GM12878 (cell line): ENCODE results near the gene L1CAM. TPM values are rescaled to one million over a fixed set of nuclear protein-coding genes. Genes with fewer than 3 reads are reported as not detected.

Experiments used
- ATAC-seq: fragments of 200-7000 bp; cut with Tn5 transposase; 3 replicates; pipeline ENCODE4 v1.9.1; 2020; ENCODE audit warnings: mild to moderate bottlenecking, moderate library complexity
- BruUV-seq: library from RNA; stranded (reverse); fragments of 400-500 nt; replicated peaks from 2 replicates; lab custom pipeline; 2021; lab: Mats Ljungman, UMichigan
- CTCF ChIA-PET: fragments of 300-600 bp; sonication (Branson Sonifier 250); formaldehyde crosslinking; extraction: SDS; loops from one replicate; lab custom pipeline; 2021; ENCODE audit warnings: inconsistent platforms; lab: Yijun Ruan, JAX
- POLR2A ChIA-PET: fragments of 350-600 bp; formaldehyde crosslinking; extraction: SDS; loops from one replicate; lab custom pipeline; 2021; ENCODE audit warnings: inconsistent platforms; lab: Charles Lee
- RAD21 ChIA-PET: fragments of 300-600 bp; sonication (Branson Sonifier 250); formaldehyde crosslinking; loops from one replicate; lab custom pipeline; 2023; ENCODE audit warnings: antibody characterized with exemption; ENCODE audit not compliant: unreplicated experiment; lab: Charles Lee
- SMC1A ChIA-PET: fragments of 300-600 bp; sonication (Branson Sonifier 250); formaldehyde crosslinking; loops from one replicate; lab custom pipeline; 2023; ENCODE audit not compliant: unreplicated experiment, uncharacterized antibody; lab: Charles Lee
- DNase-seq: peaks from one replicate; pipeline ENCODE4 v3.0.0-alpha.2; 2011; ENCODE audit warnings: low read depth, low spot score
- FAIRE-seq: peaks from 3 replicates; lab custom pipeline; 2011; peaks lifted over from hg19 to GRCh38; lab: Jason Lieb, UNC
- H2AFZ ChIP-seq: 2 replicates; pipeline ENCODE4 v1.6.0; 2011; ENCODE audit warnings: low read depth, low read length, control low read depth; ENCODE audit not compliant: control insufficient read depth
- H3K27ac ChIP-seq: 2 replicates; pipeline ENCODE4 v1.5.1; 2011; ENCODE audit warnings: control low read depth; ENCODE audit not compliant: control insufficient read depth, insufficient read depth
- H3K27me3 ChIP-seq, 2 experiments: replicated peaks in 1 of 2; 2 replicates each; pipeline versions ENCODE4 v1.6.0 to v1.6.1; 2011; ENCODE audit warnings: low read length in 1 of 2; ENCODE audit not compliant: control insufficient read depth in 2 of 2, insufficient read depth in 2 of 2
- H3K36me3 ChIP-seq, 2 experiments: 2 replicates each; pipeline ENCODE4 v1.5.1; 2011; ENCODE audit warnings: low read length in 1 of 2; ENCODE audit not compliant: control insufficient read depth in 2 of 2, insufficient read depth in 2 of 2
- H3K4me1 ChIP-seq: 2 replicates; pipeline ENCODE4 v1.6.1; 2011; ENCODE audit warnings: mild to moderate bottlenecking, low read length, moderate library complexity, mixed read lengths; ENCODE audit not compliant: control insufficient read depth, insufficient read depth
- H3K4me2 ChIP-seq: 2 replicates; pipeline ENCODE4 v1.6.0; 2011; ENCODE audit warnings: control low read depth; ENCODE audit not compliant: control insufficient read depth, insufficient read depth
- H3K4me3 ChIP-seq: fragments of 200-600 bp; sonication (generic); 2 replicates; pipeline ENCODE4 v1.5.1; 2016
- H3K79me2 ChIP-seq: 2 replicates; pipeline ENCODE4 v1.6.0; 2011; ENCODE audit warnings: low read length; ENCODE audit not compliant: control insufficient read depth, insufficient read depth
- H3K9ac ChIP-seq: 2 replicates; pipeline ENCODE4 v1.8.0; 2011; ENCODE audit warnings: low read length, control low read depth, mixed read lengths; ENCODE audit not compliant: control insufficient read depth, insufficient read depth
- H3K9me3 ChIP-seq: replicated peaks from 3 replicates; pipeline ENCODE4 v1.5.1; 2011; ENCODE audit warnings: mild to moderate bottlenecking, low read length; ENCODE audit not compliant: control insufficient read depth, insufficient read depth
- H4K20me1 ChIP-seq: 2 replicates; pipeline ENCODE4 v1.6.0; 2011; ENCODE audit not compliant: control insufficient read depth, insufficient read depth
- CHD2 ChIP-seq: IDR thresholded peaks from 2 replicates; pipeline ENCODE4 v1.6.1; 2011; ENCODE audit warnings: low read depth, low read length, improper control_type of control experiment, borderline replicate concordance
- EED ChIP-seq: sonication (generic); IDR thresholded peaks from 2 replicates; pipeline ENCODE4 v1.6.1; 2016; ENCODE audit warnings: antibody characterized with exemption, low read depth
- ETV6 ChIP-seq, 2 experiments: fragments of 450-650 bp in 1 of 2; IDR thresholded peaks in 1 of 2; conservative IDR thresholded peaks in 1 of 2; 2 replicates each; pipeline ENCODE4 v1.6.1; 2014; ENCODE audit warnings: antibody characterized with exemption in 1 of 2, borderline replicate concordance in 1 of 2, low read depth in 1 of 2, mild to moderate bottlenecking in 1 of 2, moderate library complexity in 1 of 2
- GATAD2B ChIP-seq: fragments of 450-650 bp; conservative IDR thresholded peaks from 2 replicates; pipeline ENCODE4 v1.6.1; 2017; ENCODE audit warnings: low read depth, mild to moderate bottlenecking, moderate library complexity
- IKZF2 ChIP-seq, 2 experiments: fragments of 450-650 bp; IDR thresholded peaks; 2 replicates each; pipeline ENCODE4 v1.6.1; 2017; ENCODE audit warnings: mild to moderate bottlenecking in 2 of 2, moderate library complexity in 2 of 2
- KDM1A ChIP-seq: fragments of 200-600 bp; sonication (generic); IDR thresholded peaks from 2 replicates; pipeline ENCODE4 v1.6.1; 2016; ENCODE audit warnings: borderline replicate concordance
- MTA2 ChIP-seq: fragments of 450-650 bp; IDR thresholded peaks from 2 replicates; pipeline ENCODE4 v1.6.1; 2016; ENCODE audit warnings: low read depth, mild to moderate bottlenecking, moderate library complexity
- NBN ChIP-seq: fragments of 450-650 bp; IDR thresholded peaks from 2 replicates; pipeline ENCODE4 v1.6.1; 2016
- NFYA ChIP-seq: IDR thresholded peaks from 2 replicates; pipeline ENCODE4 v1.6.1; 2011; ENCODE audit warnings: low read depth, mild to moderate bottlenecking, low read length, improper control_type of control experiment, borderline replicate concordance
- POLR2AphosphoS2 ChIP-seq: IDR thresholded peaks from 2 replicates; pipeline ENCODE4 v1.6.1; 2011; ENCODE audit warnings: low read depth, mild to moderate bottlenecking, low read length, improper control_type of control experiment, moderate library complexity
- RELB ChIP-seq: fragments of 450-650 bp; IDR thresholded peaks from 2 replicates; pipeline ENCODE4 v1.6.1; 2017; ENCODE audit warnings: low read depth, mild to moderate bottlenecking, moderate library complexity
- SMC3 ChIP-seq: IDR thresholded peaks from 2 replicates; pipeline ENCODE4 v1.6.1; 2011; ENCODE audit warnings: low read length, improper control_type of control experiment, borderline replicate concordance
- SREBF2 ChIP-seq: IDR thresholded peaks from 2 replicates; pipeline ENCODE4 v1.6.1; 2012; ENCODE audit warnings: mild to moderate bottlenecking, low read length
- SRF ChIP-seq, 2 experiments: IDR thresholded peaks; 2 replicates each; pipeline ENCODE4 v1.6.1; 2011; ENCODE audit warnings: low read depth in 2 of 2, low read length in 2 of 2, mild to moderate bottlenecking in 1 of 2, moderate library complexity in 1 of 2
- TAF1 ChIP-seq: IDR thresholded peaks from 2 replicates; pipeline ENCODE4 v1.6.1; 2011; ENCODE audit warnings: mild to moderate bottlenecking, low read depth, low read length, borderline replicate concordance
- TARDBP ChIP-seq: IDR thresholded peaks from 2 replicates; pipeline ENCODE4 v1.6.1; 2016; ENCODE audit warnings: borderline replicate concordance
- ZBTB40 ChIP-seq: fragments of 450-650 bp; IDR thresholded peaks from 2 replicates; pipeline ENCODE4 v1.6.1; 2016; ENCODE audit warnings: mild to moderate bottlenecking, moderate library complexity, borderline replicate concordance
- ZNF384 ChIP-seq: IDR thresholded peaks from 2 replicates; pipeline ENCODE4 v1.6.1; 2012; ENCODE audit warnings: low read depth, mild to moderate bottlenecking, low read length, improper control_type of control experiment, borderline replicate concordance
- WGBS: methylation state at CpG from one replicate; pipeline ENCODE4 v1.1.6; 2016; ENCODE audit warnings: low lambda C conversion rate; ENCODE audit not compliant: insufficient replicate concordance, insufficient coverage; ENCODE audit errors: missing lambda C conversion rate; 5-methylcytosine and 5-hydroxymethylcytosine counted together
- in situ Hi-C: fragments of 300-500 bp; cut with MboI; formaldehyde crosslinking; loops from 9 replicates; pipeline ENCODE4 v1.14.3; 2018; ENCODE audit warnings: mixed read lengths
- intact Hi-C: fragments of 100-400 bp; cut with micrococcal nuclease; formaldehyde crosslinking; loops from one replicate; pipeline ENCODE4 v1.14.2; 2022; ENCODE audit not compliant: unreplicated experiment
- polyA plus RNA-seq, 11 experiments: library from polyadenylated mRNA; depleted of rRNA in 4 of 11; unstranded in 6 of 11; stranded (reverse) in 5 of 11; fragments of >200 nt; fragmentation: Nextera tagmentation in 4 of 11; fragmentation: Illumina TruSeq in 1 of 11; extraction: Ambion mirVana in 4 of 11; extraction: Trizol in 1 of 11; gene quantifications; 1 replicate in 1 of 11; 2 replicates in 10 of 11; pipeline versions ENCODE4 v1.2.1 to v1.2.3, GENCODE V29; 2011 to 2016; ENCODE audit warnings: inconsistent platforms in 2 of 11, missing spikeins in 2 of 11, low read depth in 1 of 11
- total RNA-seq, 4 experiments: library from RNA; depleted of rRNA in 3 of 4; stranded (reverse); fragments of >200 nt in 3 of 4; fragmentation: Illumina TruSeq in 1 of 4; extraction: Trizol in 1 of 4; gene quantifications; 2 replicates each; pipeline versions ENCODE4 v1.2.1 to v1.2.3, GENCODE V29; 2013 to 2021

L1CAM gene
- total and polyA plus RNA-seq, 10 of the 15 experiments (the other 5 are each of a cell fraction or from before 2014, with no cell fraction given): 0.01 to 0.64 (median 0.09) TPM; not detected in 5

- TF ChIP-seq POLR2AphosphoS2 (no peak), NBN (0 out of 2 replicates have a peak, but pooled peaks have one; percentile 40), KDM1A (no peak), SREBF2 (no peak), EED (no peak), CHD2 (no peak)
Observed at GRCh38 chrX:153878969-153879653, 6.9 kb downstream of the L1CAM start (continued).

GRCh38 chrX:153878345-153878744, 7.6 kb downstream of the L1CAM start:
- Histone ChIP-seq H3K79me2 (no peaks in the 10 kb centered on the region), H3K9ac (no peak overlapping the region), H3K27ac (no peak overlapping the region), H2AFZ (no peak overlapping the region), H3K27me3 (peaks cover 0 to 2% of the 10 kb centered on the region in 2 experiments; a peak in 2 of 4 replicates), H3K9me3 (no peaks in the 10 kb centered on the region; the same call in 2 of the 3 replicates), H3K36me3 (no peaks in the 10 kb centered on the region), H4K20me1 (no peaks in the 10 kb centered on the region), H3K4me1 (no peaks in the 10 kb centered on the region; the same call in 1 of the 2 replicates), H3K4me2 (no peak overlapping the region), H3K4me3 (no peak overlapping the region)
- ATAC-seq: no peak
- DNase-seq: no peak
- in situ Hi-C loops (no loop called here), intact Hi-C loops (no loop called here)
- no TSS peak for BruUV-seq
- ChIA-PET SMC1A (interaction anchor here (0.6 kb wide), 1 partner anchor 29 kb away, joined by 3 read pairs; no protein-coding TSS in a partner anchor), RAD21 (interaction anchor here (0.7 to 1.2 kb wide), 3 partner anchors 44 to 188 kb away, joined by 3 to 5 read pairs (median 5); no protein-coding TSS in a partner anchor), CTCF (interaction anchor here (0.8 to 1.7 kb wide), 3 partner anchors 18 to 69 kb away, joined by 3 to 11 read pairs (median 3); partner anchors contain the start of gene ARHGAP4), POLR2A (interaction anchor here (1.1 to 1.9 kb wide), 4 partner anchors 47 to 214 kb away, joined by 3 to 5 read pairs (median 4); no protein-coding TSS in a partner anchor)
- TF ChIP-seq GATAD2B (no peak), MTA2 (no peak), ETV6 (conservative IDR thresholded peaks at IDR 0.05 in 1 of 2, IDR thresholded peaks at IDR 0.05 in 1 of 2; ENCODE audit: borderline replicate concordance in 1 of 2, low read depth in 1 of 2) (no peak), IKZF2 (IDR thresholded peaks at IDR 0.05) (no peak), SRF (IDR thresholded peaks at IDR 0.05; ENCODE audit: low read depth in 2 of 2, low read length in 2 of 2) (no peak), ZBTB40 (no peak), TARDBP (no peak), TAF1 (no peak), SMC3 (no peak), NFYA (no peak), ZNF384 (no peak), RELB (no peak)
- FAIRE-seq: no peak
- 20% methylated on average over 5 of the region's 5 CpGs for WGBS
